ENCODE data around the gene LRRTM2. TPM values are rescaled to one million over a fixed set of nuclear protein-coding genes. Genes with fewer than 3 reads are reported as not detected.

LRRTM2 gene
- polyA plus RNA-seq, 3 donors: 0.02 TPM; not detected in 2

GRCh38 chr5:138849439-138849838, 25.7 kb downstream of the LRRTM2 start:
- peaks cover 6% of the 10 kb centered on the region for H3K4me1 Mint-ChIP-seq
- no peak for DNase-seq
- no peak overlapping the region for H3K4me3 Mint-ChIP-seq
- Histone ChIP-seq H3K79me2 (ENCODE audit: insufficient read depth, low read length) (no peaks in the 10 kb centered on the region), H2AFZ (ENCODE audit: insufficient read depth, low read depth, low read length, poor library complexity, severe bottlenecking) (no peak overlapping the region), H3K9ac (ENCODE audit: insufficient read depth, low read length, poor library complexity, severe bottlenecking) (no peak overlapping the region), H3K4me2 (replicated peaks; ENCODE audit: extremely low read depth, low read length, poor library complexity, severe bottlenecking) (no peak overlapping the region), H3K4me1 (ENCODE audit: control insufficient read depth in 1 of 2, insufficient read depth in 2 of 2, low read length in 2 of 2) (no peaks in the 10 kb centered on the region), H3K36me3 (replicated peaks in 1 of 2; ENCODE audit: control insufficient read depth in 1 of 2, insufficient read depth in 2 of 2, low read length in 2 of 2) (no peaks in the 10 kb centered on the region), H3K27me3 (ENCODE audit: control insufficient read depth in 2 of 2, insufficient read depth in 2 of 2, low read length in 2 of 2) (no peaks in the 10 kb centered on the region), H3K27ac (ENCODE audit: low read depth in 1 of 2, low read length in 2 of 2) (no peak overlapping the region), H3K9me3 (replicated peaks in 1 of 2; ENCODE audit: control insufficient read depth in 1 of 2, insufficient read depth in 1 of 2, low read length in 2 of 2) (no peaks in the 10 kb centered on the region), H3K4me3 (replicated peaks in 1 of 3; ENCODE audit: low read depth in 2 of 3, low read length in 3 of 3) (no peak overlapping the region), H4K20me1 (ENCODE audit: insufficient read depth, low read length) (peaks cover 100% of the 10 kb centered on the region)
- H3K27ac Mint-ChIP-seq: no peak overlapping the region
- 100% methylated on average over 1 of the region's 3 CpGs for WGBS (ENCODE audit: insufficient coverage)
- H3K36me3 Mint-ChIP-seq: peaks cover 10% of the 10 kb centered on the region in 2 donors
- TF ChIP-seq CTCF (IDR thresholded peaks at IDR 0.05): no peak
- H3K27me3 Mint-ChIP-seq (ENCODE audit: low read depth in 3 of 3): peaks cover 0 to 1% (median 0%) of the 10 kb centered on the region in 3 donors
- intact Hi-C loops (cut with micrococcal nuclease): no loop called here
- peaks cover 0 to 3% (median 0%) of the 10 kb centered on the region in 7 donors for H3K9me3 Mint-ChIP-seq

GRCh38 chr5:138844812-138845513, 30.2 kb downstream of the LRRTM2 start:
- Histone ChIP-seq H3K9ac (ENCODE audit: insufficient read depth, low read length, poor library complexity, severe bottlenecking) (no peak overlapping the region), H3K27me3 (ENCODE audit: control insufficient read depth in 2 of 2, insufficient read depth in 2 of 2, low read length in 2 of 2) (no peaks in the 10 kb centered on the region), H4K20me1 (ENCODE audit: insufficient read depth, low read length) (peaks cover 84% of the 10 kb centered on the region), H3K4me1 (ENCODE audit: control insufficient read depth in 1 of 2, insufficient read depth in 2 of 2, low read length in 2 of 2) (no peaks in the 10 kb centered on the region), H2AFZ (ENCODE audit: insufficient read depth, low read depth, low read length, poor library complexity, severe bottlenecking) (no peak overlapping the region), H3K4me2 (replicated peaks; ENCODE audit: extremely low read depth, low read length, poor library complexity, severe bottlenecking) (no peak overlapping the region), H3K4me3 (replicated peaks in 1 of 3; ENCODE audit: low read depth in 2 of 3, low read length in 3 of 3) (no peak overlapping the region), H3K27ac (ENCODE audit: low read depth in 1 of 2, low read length in 2 of 2) (no peak overlapping the region), H3K9me3 (replicated peaks in 1 of 2; ENCODE audit: control insufficient read depth in 1 of 2, insufficient read depth in 1 of 2, low read length in 2 of 2) (no peaks in the 10 kb centered on the region), H3K36me3 (replicated peaks in 1 of 2; ENCODE audit: control insufficient read depth in 1 of 2, insufficient read depth in 2 of 2, low read length in 2 of 2) (peaks cover 0 to 6% of the 10 kb centered on the region in 2 donors), H3K79me2 (ENCODE audit: insufficient read depth, low read length) (no peaks in the 10 kb centered on the region)
- no peak overlapping the region for H3K4me3 Mint-ChIP-seq
- H3K27me3 Mint-ChIP-seq (ENCODE audit: low read depth in 3 of 3): no peaks in the 10 kb centered on the region
- H3K27ac Mint-ChIP-seq: peak overlapping the region in 1 of 7 donors; percentile 25
- peaks cover 4% of the 10 kb centered on the region for H3K4me1 Mint-ChIP-seq
- 80% methylated on average over 1 of the region's 6 CpGs for WGBS (ENCODE audit: insufficient coverage)
- intact Hi-C loops (cut with micrococcal nuclease): no loop called here
- H3K9me3 Mint-ChIP-seq: no peaks in the 10 kb centered on the region
- no peak for DNase-seq
- TF ChIP-seq CTCF (IDR thresholded peaks at IDR 0.05): no peak
- H3K36me3 Mint-ChIP-seq: peaks cover 12 to 17% of the 10 kb centered on the region in 2 donors
